Stomach (tissue), 9 donors: ENCODE measurements around the gene MAVS. TPM values are rescaled to one million over a fixed set of nuclear protein-coding genes. Genes with fewer than 3 reads are reported as not detected.

ENCODE experiments used
- DNase-seq, 2 donors: peaks; one replicate each; pipeline versions ENCODE4 v3.0.0 to v3.0.0-alpha.2; 2013 to 2019
- H3K27ac ChIP-seq, 5 donors: fragments of 200-600 bp in 4 of 5; sonication (generic) in 4 of 5; one replicate each; pipeline ENCODE4 v1.5.1; 2013 to 2019; ENCODE audit warnings: mild to moderate bottlenecking in 1 of 5, moderate library complexity in 1 of 5
- H3K27me3 ChIP-seq, 3 donors: fragments of 200-600 bp; sonication (generic); one replicate each; pipeline ENCODE4 v1.5.1; 2017 to 2019; ENCODE audit warnings: mixed run types in 1 of 3
- H3K36me3 ChIP-seq, 4 donors: fragments of 200-600 bp; sonication (generic); 1 replicate in 3 of 4; 2 replicates in 1 of 4; pipeline ENCODE4 v1.5.1; 2016 to 2019
- H3K4me1 ChIP-seq, 4 donors: fragments of 200-600 bp; sonication (generic); one replicate each; pipeline ENCODE4 v1.5.1; 2016 to 2019
- H3K4me3 ChIP-seq, 4 donors: fragments of 200-600 bp; sonication (generic) in 3 of 4; one replicate each; pipeline ENCODE4 v1.5.1; 2016 to 2019; ENCODE audit warnings: mild to moderate bottlenecking in 1 of 4
- H3K9me3 ChIP-seq, 4 donors: fragments of 200-600 bp; sonication (generic); one replicate each; pipeline ENCODE4 v1.5.1; 2016 to 2019
- EP300 ChIP-seq: sonication (generic); formaldehyde crosslinking; IDR thresholded peaks from one replicate; pipeline ENCODE4 v1.6.1; 2017; ENCODE audit warnings: antibody characterized with exemption
- POLR2A ChIP-seq, 4 donors: fragments of 450-650 bp; IDR thresholded peaks; one replicate each; pipeline ENCODE4 v1.6.1; 2016; ENCODE audit warnings: antibody characterized with exemption in 4 of 4, control low read depth in 2 of 4, mild to moderate bottlenecking in 1 of 4, moderate library complexity in 1 of 4
- POLR2AphosphoS5 ChIP-seq, 3 donors: sonication (generic); formaldehyde crosslinking; IDR thresholded peaks; one replicate each; pipeline ENCODE4 v1.6.1; 2016; ENCODE audit warnings: antibody characterized with exemption in 3 of 3
- WGBS, 5 donors: extraction: QIAGEN DNeasy Blood & Tissue Kit in 3 of 5; methylation state at CpG; one replicate each; pipeline versions ENCODE4 v1.1.5 to v1.1.7; 2013 to 2018; 5-methylcytosine and 5-hydroxymethylcytosine counted together
- intact Hi-C: fragments of 100-400 bp; cut with DNase I; formaldehyde crosslinking; loops from one replicate; pipeline ENCODE4 v1.15.1; 2023; ENCODE audit warnings: low total_unique reads
- polyA plus RNA-seq, 3 donors: library from polyadenylated mRNA; stranded (reverse); fragments of 200-250 nt; gene quantifications; one replicate each; pipeline ENCODE4 v1.2.3, GENCODE V29; 2013
- total RNA-seq, 5 donors: library from RNA; depleted of rRNA; stranded (reverse); fragments of >200 nt; gene quantifications; one replicate each; pipeline versions ENCODE4 v1.1.0 to v1.2.3, GENCODE V29; 2014 to 2016
- TF ChIP-seq, protein P1 (sequence below), 7 experiments: fragments of 450-650 bp in 4 of 7; fragments of 200-600 bp in 3 of 7; sonication (generic) in 3 of 7; IDR thresholded peaks; one replicate each; pipeline ENCODE4 v1.5.1; 2016 to 2019; ENCODE audit warnings: antibody characterized with exemption in 7 of 7, control low read depth in 2 of 7, mild to moderate bottlenecking in 1 of 7
- donor health status: healthy with polysubstance abuse.
- donor health status: Bipolar disorder and iron deficiency.
- donor health status: healthy.

The MAVS gene
- total and polyA plus RNA-seq, 8 donors = 6.3 to 50.4 (median 30.8) TPM

DNA sequence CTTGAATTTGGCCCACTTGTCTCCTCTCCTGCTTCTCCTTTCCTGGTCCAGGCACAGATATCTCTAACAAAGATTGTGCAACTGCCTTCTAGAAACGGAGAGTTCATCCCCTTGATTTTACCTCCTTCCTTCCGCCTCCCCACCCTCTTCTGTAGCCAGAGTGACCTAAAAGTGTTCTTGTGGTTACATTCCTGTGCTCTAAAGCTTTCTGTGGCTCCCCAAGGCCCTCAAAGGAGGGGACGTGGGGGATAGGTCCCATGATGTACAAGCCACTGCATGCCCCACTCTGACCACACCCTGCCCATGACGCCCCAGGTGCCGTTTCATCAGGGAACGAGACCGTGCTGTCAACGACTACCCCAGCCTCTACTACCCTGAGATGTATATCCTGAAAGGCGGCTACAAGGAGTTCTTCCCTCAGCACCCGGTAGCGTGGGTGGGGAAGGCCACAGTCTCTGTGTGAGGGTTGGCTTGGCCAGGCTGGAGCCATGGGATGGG is 42.3 kb upstream of the MAVS start:
- peak overlapping the region in 4 of 5 donors; percentile 87 to 99 (median 97) for H3K27ac ChIP-seq
- intact Hi-C loops = no loop called here
- H3K27me3 ChIP-seq = no peaks in the 10 kb centered on the region
- 83 to 93% (median 86%) methylated on average over 10 to 11 of the region's 11 CpGs for WGBS, 5 donors
- no peak overlapping the region for H3K4me3 ChIP-seq
- H3K9me3 ChIP-seq = no peaks in the 10 kb centered on the region
- peak in 1 of 2 donors; percentile 14 for DNase-seq
- TF ChIP-seq, protein P1, sequence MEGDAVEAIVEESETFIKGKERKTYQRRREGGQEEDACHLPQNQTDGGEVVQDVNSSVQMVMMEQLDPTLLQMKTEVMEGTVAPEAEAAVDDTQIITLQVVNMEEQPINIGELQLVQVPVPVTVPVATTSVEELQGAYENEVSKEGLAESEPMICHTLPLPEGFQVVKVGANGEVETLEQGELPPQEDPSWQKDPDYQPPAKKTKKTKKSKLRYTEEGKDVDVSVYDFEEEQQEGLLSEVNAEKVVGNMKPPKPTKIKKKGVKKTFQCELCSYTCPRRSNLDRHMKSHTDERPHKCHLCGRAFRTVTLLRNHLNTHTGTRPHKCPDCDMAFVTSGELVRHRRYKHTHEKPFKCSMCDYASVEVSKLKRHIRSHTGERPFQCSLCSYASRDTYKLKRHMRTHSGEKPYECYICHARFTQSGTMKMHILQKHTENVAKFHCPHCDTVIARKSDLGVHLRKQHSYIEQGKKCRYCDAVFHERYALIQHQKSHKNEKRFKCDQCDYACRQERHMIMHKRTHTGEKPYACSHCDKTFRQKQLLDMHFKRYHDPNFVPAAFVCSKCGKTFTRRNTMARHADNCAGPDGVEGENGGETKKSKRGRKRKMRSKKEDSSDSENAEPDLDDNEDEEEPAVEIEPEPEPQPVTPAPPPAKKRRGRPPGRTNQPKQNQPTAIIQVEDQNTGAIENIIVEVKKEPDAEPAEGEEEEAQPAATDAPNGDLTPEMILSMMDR (IDR thresholded peaks at IDR 0.05) = no peak
- TF ChIP-seq POLR2A (IDR thresholded peaks at IDR 0.05) = no peak
- TF ChIP-seq EP300 = no peak
- TF ChIP-seq POLR2AphosphoS5 (IDR thresholded peaks at IDR 0.05) = no peak
- H3K36me3 ChIP-seq = peaks cover 53 to 67% (median 65%) of the 10 kb centered on the region in 4 donors
- H3K4me1 ChIP-seq = peaks cover 40 to 80% (median 58%) of the 10 kb centered on the region in 4 donors

DNA sequence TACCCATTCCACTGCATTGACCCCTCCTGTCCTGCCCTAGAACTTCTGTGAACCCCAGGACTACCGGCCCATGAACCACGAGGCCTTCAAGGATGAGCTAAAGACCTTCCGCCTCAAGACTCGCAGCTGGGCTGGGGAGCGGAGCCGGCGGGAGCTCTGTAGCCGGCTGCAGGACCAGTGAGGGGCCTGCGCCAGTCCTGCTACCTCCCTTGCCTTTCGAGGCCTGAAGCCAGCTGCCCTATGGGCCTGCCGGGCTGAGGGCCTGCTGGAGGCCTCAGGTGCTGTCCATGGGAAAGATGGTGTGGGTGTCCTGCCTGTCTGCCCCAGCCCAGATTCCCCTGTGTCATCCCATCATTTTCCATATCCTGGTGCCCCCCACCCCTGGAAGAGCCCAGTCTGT is 41.9 kb upstream of the MAVS start:
- TF ChIP-seq, protein P1 (IDR thresholded peaks at IDR 0.05) = no peak
- no peak for TF ChIP-seq POLR2AphosphoS5 (IDR thresholded peaks at IDR 0.05)
- TF ChIP-seq POLR2A (IDR thresholded peaks at IDR 0.05) = no peak
- TF ChIP-seq EP300 = no peak
- H3K27me3 ChIP-seq = no peaks in the 10 kb centered on the region
- no peak overlapping the region for H3K4me3 ChIP-seq
- peak in 1 of 2 donors; percentile 1 for DNase-seq
- H3K27ac ChIP-seq = peak overlapping the region in 4 of 5 donors; percentile 87 to 99 (median 97)
- H3K4me1 ChIP-seq = peaks cover 37 to 78% (median 56%) of the 10 kb centered on the region in 4 donors
- intact Hi-C loops = no loop called here
- WGBS, 5 donors = 90 to 100% (median 93%) methylated on average over 1 to 11 of the region's 11 CpGs
- H3K9me3 ChIP-seq = no peaks in the 10 kb centered on the region
- H3K36me3 ChIP-seq = peaks cover 53 to 64% (median 63%) of the 10 kb centered on the region in 4 donors

DNA sequence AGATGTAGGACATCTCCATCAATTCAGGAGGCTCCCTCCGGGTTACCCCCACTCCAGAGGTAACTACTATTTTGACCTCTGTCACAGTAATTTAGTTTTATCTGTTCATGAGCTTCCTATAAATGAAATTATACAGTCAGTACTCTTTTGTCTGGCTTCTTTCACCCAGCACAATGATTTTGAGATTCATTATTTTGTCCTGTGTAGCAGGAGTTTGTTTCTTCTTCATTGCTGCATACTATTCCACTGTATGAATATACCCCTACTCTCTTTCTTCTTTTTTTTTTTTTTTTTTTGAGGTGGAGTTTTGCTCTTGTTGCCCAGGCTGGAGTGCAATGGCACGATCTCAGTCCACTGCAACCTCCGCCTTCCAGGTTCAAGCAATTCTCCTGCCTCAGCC is 38.1 kb upstream of the MAVS start:
- intact Hi-C loops = no loop called here
- DNase-seq = no peak
- 79 to 86% (median 82%) methylated on average over 3 of the region's 3 CpGs for WGBS, 5 donors
- Histone ChIP-seq H3K4me3 (no peak overlapping the region), H3K4me1 (peaks cover 66 to 86% (median 78%) of the 10 kb centered on the region in 4 donors), H3K27me3 (no peaks in the 10 kb centered on the region), H3K27ac (peak overlapping the region; percentile 87 to 99 (median 96)), H3K9me3 (no peaks in the 10 kb centered on the region), H3K36me3 (peaks cover 20 to 26% (median 25%) of the 10 kb centered on the region in 4 donors)
- TF ChIP-seq, protein P1 (IDR thresholded peaks at IDR 0.05) = no peak
- TF ChIP-seq POLR2AphosphoS5 (IDR thresholded peaks at IDR 0.05) = no peak
- no peak for TF ChIP-seq EP300
- TF ChIP-seq POLR2A (IDR thresholded peaks at IDR 0.05) = no peak

DNA sequence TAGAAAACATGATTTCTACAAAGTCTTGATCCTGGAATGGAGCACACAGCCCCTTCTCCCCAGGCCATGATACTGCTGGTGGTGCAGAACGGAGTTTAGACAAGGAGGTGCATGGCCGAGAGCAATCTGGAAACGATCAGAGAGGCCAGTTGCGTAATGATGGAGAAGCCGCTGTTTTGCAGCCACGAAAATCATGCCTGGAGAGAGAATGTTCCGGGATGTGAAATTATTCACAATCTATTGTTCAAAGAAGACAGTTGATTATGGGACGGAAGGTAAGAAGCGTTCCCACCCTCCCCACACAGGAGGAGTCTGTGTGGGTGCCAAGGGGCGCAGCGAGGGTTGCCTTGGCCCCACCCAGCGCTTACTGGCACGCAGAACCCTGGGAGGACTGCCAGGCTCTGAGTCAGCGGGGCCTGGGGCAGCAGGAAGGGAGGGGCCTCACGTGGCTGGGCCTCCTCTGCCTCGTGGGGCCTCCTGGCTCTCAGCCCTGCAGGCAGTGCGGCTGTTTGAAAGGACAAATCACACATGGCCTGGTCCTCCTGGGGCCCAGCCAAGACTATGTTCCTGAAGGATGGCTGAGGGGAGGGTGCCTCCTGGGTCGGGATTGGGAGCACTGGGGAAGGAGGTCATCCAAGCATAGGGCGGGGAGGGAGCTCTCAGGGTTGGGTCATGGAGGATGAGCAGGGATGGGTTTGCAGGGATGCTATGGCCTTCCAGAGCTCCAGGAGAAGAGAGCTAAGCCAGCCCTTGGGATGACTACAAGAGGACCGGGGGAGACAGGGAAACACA is 35.0 kb upstream of the MAVS start:
- peak; percentile 99 for DNase-seq
- Histone ChIP-seq H3K9me3 (no peaks in the 10 kb centered on the region), H3K27ac (peak overlapping the region; percentile 87 to 99 (median 92)), H3K27me3 (no peaks in the 10 kb centered on the region), H3K4me1 (peaks cover 61 to 81% (median 73%) of the 10 kb centered on the region in 4 donors), H3K36me3 (no peaks in the 10 kb centered on the region), H3K4me3 (peak overlapping the region; percentile 27 to 34 (median 30))
- intact Hi-C loops = no loop called here
- TF ChIP-seq POLR2AphosphoS5 (IDR thresholded peaks at IDR 0.05) = peak; percentile 97 to 99 (median 99)
- peak; percentile 93 for TF ChIP-seq EP300
- peak in 2 of 4 donors; percentile 23 to 77 for TF ChIP-seq POLR2A (IDR thresholded peaks at IDR 0.05)
- TF ChIP-seq, protein P1 (IDR thresholded peaks at IDR 0.05) = no peak
- WGBS, 5 donors = 3 to 4% (median 4%) methylated on average over 18 to 20 of the region's 20 CpGs
